K562 (cell line): ENCODE results near the gene NEK5. TPM values are rescaled to one million over a fixed set of nuclear protein-coding genes. Genes with fewer than 3 reads are reported as not detected.

Source experiments
- CGGBP1 ChIP-seq: fragments of 250-450 bp; sonication (Bioruptor Pico); IDR thresholded peaks from 2 replicates; pipeline ENCODE4 v1.9.0; 2021; ENCODE audit warnings: mild to moderate bottlenecking
- ESRRA ChIP-seq: fragments of 450-650 bp; IDR thresholded peaks from 2 replicates; pipeline ENCODE4 v1.6.1; 2014; ENCODE audit warnings: low read depth, mild to moderate bottlenecking, moderate library complexity, borderline replicate concordance
- GMEB1 ChIP-seq: fragments of 250-450 bp; sonication (Bioruptor Pico); IDR thresholded peaks from 2 replicates; pipeline ENCODE4 v1.4.0; 2020; ENCODE audit warnings: mild to moderate bottlenecking
- MCM2 ChIP-seq: fragments of 450-650 bp; IDR thresholded peaks from 2 replicates; pipeline ENCODE4 v1.6.1; 2017; ENCODE audit warnings: low read depth, mild to moderate bottlenecking
- MEF2D ChIP-seq: conservative IDR thresholded peaks from 2 replicates; pipeline ENCODE4 v1.6.1; 2016; ENCODE audit warnings: low read depth, missing genetic modification characterization, missing compliant biosample characterization
- NBN ChIP-seq: fragments of 450-650 bp; IDR thresholded peaks from 2 replicates; pipeline ENCODE4 v1.6.1; 2016; ENCODE audit warnings: low read depth, mild to moderate bottlenecking
- NFXL1 ChIP-seq: fragments of 450-650 bp; formaldehyde crosslinking; IDR thresholded peaks from 2 replicates; pipeline ENCODE4 v1.4.0; 2021; ENCODE audit warnings: mild to moderate bottlenecking
- NR2C1 ChIP-seq, 2 experiments: fragments of 450-650 bp; IDR thresholded peaks; 2 replicates each; pipeline ENCODE4 v1.6.1; 2017; ENCODE audit warnings: mild to moderate bottlenecking in 2 of 2, antibody characterized with exemption in 1 of 2, inconsistent platforms in 1 of 2, missing compliant biosample characterization in 1 of 2, missing genetic modification characterization in 1 of 2
- PHF20 ChIP-seq: fragments of 450-650 bp; IDR thresholded peaks from 2 replicates; pipeline ENCODE4 v1.6.1; 2018; ENCODE audit not compliant: partially characterized antibody
- PTRF ChIP-seq: fragments of 450-650 bp; IDR thresholded peaks from 2 replicates; pipeline ENCODE4 v1.6.1; 2016; ENCODE audit warnings: mild to moderate bottlenecking, missing genetic modification characterization, missing compliant biosample characterization
- RBM34 ChIP-seq: fragments of 200-400 bp; formaldehyde crosslinking; IDR thresholded peaks from 2 replicates; pipeline ENCODE4 v1.6.1; 2018; ENCODE audit warnings: low read length, borderline replicate concordance; ENCODE audit not compliant: insufficient read depth
- TAF1 ChIP-seq: IDR thresholded peaks from 2 replicates; pipeline ENCODE4 v1.6.1; 2011; ENCODE audit warnings: mild to moderate bottlenecking, low read length, moderate library complexity; ENCODE audit not compliant: insufficient read depth, control insufficient read depth, severe bottlenecking; ENCODE audit errors: extremely low read depth
- TCF3 ChIP-seq: sonication (generic); formaldehyde crosslinking; IDR thresholded peaks from 2 replicates; pipeline ENCODE4 v1.4.0; 2020; ENCODE audit warnings: mild to moderate bottlenecking, missing genetic modification reagents
- TEAD1 ChIP-seq, 2 experiments: fragments of 450-650 bp in 1 of 2; sonication (generic) in 1 of 2; formaldehyde crosslinking; IDR thresholded peaks; 2 replicates each; pipeline versions ENCODE4 v1.4.0 to v1.8.0; 2020 to 2022; ENCODE audit warnings: mild to moderate bottlenecking in 2 of 2, missing genetic modification reagents in 1 of 2
- ZNF311 ChIP-seq: fragments of 250-450 bp; sonication (Bioruptor Pico); IDR thresholded peaks from 2 replicates; pipeline ENCODE4 v1.4.0; 2020; ENCODE audit warnings: mild to moderate bottlenecking, moderate library complexity
- ZNF41 ChIP-seq: fragments of 250-450 bp; sonication (Bioruptor Pico); conservative IDR thresholded peaks from 2 replicates; pipeline ENCODE4 v1.4.0; 2020; ENCODE audit warnings: mild to moderate bottlenecking
- ZNF592 ChIP-seq: fragments of 450-650 bp; IDR thresholded peaks from 2 replicates; pipeline ENCODE4 v1.6.1; 2017; ENCODE audit warnings: antibody characterized with exemption, mild to moderate bottlenecking
- polyA plus RNA-seq, 8 experiments: library from polyadenylated mRNA; depleted of rRNA in 4 of 8; stranded (reverse) in 5 of 8; unstranded in 3 of 8; fragments of >200 nt; fragmentation: Nextera tagmentation in 2 of 8; fragmentation: Illumina TruSeq in 1 of 8; extraction: Ambion mirVana in 2 of 8; extraction: Trizol in 1 of 8; gene quantifications; 2 replicates each; pipeline versions ENCODE4 v1.2.1 to v1.2.3, GENCODE V29; 2011 to 2014; ENCODE audit warnings: inconsistent platforms in 1 of 8, missing spikeins in 1 of 8
- total RNA-seq, 7 experiments: library from RNA; depleted of rRNA in 6 of 7; stranded (reverse); fragments of >200 nt in 6 of 7; fragmentation: Illumina TruSeq in 2 of 7; extraction: Trizol in 2 of 7; gene quantifications; 2 replicates each; pipeline versions ENCODE4 v1.2.1 to v1.2.3, GENCODE V29; 2011 to 2021; ENCODE audit warnings: low replicate concordance in 1 of 7

The NEK5 gene
- total and polyA plus RNA-seq, 9 of the 15 experiments (the other 6 are each of a cell fraction or from before 2014, with no cell fraction given): 0.09 to 0.44 (median 0.33) TPM

- TF ChIP-seq ZNF592: peak; percentile 94
- TF ChIP-seq MCM2: no peak
- TF ChIP-seq PHF20: no peak
- no peak for TF ChIP-seq NFXL1 (CRISPR knock-in tag)
- no peak for TF ChIP-seq RBM34
- peak; percentile 25 for TF ChIP-seq TAF1
- 0 out of 2 replicates have a peak, but pooled peaks have one; percentile 15 for TF ChIP-seq GMEB1 (CRISPR knock-in tag)
- TF ChIP-seq CGGBP1 (CRISPR knock-in tag): no peak
- peak; percentile 56; the same call in 1 of the 2 replicates for TF ChIP-seq MEF2D (tag)
- no peak for TF ChIP-seq TCF3 (CRISPR knock-in tag)
- peak; percentile 72; the same call in 1 of the 2 replicates for TF ChIP-seq PTRF (tag)
- TF ChIP-seq NR2C1 (IDR thresholded peaks at IDR 0.05): no peak
- peak; percentile 54; the same call in 1 of the 2 replicates for TF ChIP-seq NR2C1 (tag; IDR thresholded peaks at IDR 0.05)
- peak; percentile 84 for TF ChIP-seq ZNF311
- 0 out of 2 replicates have a peak, but pooled peaks have one; percentile 67 for TF ChIP-seq ZNF41
- TF ChIP-seq NBN: no peak
- peak in 1 of 2 experiments; percentile 45; a peak in 1 of 4 replicates for TF ChIP-seq TEAD1 (CRISPR knock-in tag; IDR thresholded peaks at IDR 0.05)
- TF ChIP-seq ESRRA: no peak
- TF ChIP-seq, all 486 proteins: peak for 25
These were observed 29.8 kb upstream of the NEK5 start (continued) for GRCh38 chr13:52158629-52159158.
